ENCODE results near the gene MTG2.

Gene MTG2

DNA sequence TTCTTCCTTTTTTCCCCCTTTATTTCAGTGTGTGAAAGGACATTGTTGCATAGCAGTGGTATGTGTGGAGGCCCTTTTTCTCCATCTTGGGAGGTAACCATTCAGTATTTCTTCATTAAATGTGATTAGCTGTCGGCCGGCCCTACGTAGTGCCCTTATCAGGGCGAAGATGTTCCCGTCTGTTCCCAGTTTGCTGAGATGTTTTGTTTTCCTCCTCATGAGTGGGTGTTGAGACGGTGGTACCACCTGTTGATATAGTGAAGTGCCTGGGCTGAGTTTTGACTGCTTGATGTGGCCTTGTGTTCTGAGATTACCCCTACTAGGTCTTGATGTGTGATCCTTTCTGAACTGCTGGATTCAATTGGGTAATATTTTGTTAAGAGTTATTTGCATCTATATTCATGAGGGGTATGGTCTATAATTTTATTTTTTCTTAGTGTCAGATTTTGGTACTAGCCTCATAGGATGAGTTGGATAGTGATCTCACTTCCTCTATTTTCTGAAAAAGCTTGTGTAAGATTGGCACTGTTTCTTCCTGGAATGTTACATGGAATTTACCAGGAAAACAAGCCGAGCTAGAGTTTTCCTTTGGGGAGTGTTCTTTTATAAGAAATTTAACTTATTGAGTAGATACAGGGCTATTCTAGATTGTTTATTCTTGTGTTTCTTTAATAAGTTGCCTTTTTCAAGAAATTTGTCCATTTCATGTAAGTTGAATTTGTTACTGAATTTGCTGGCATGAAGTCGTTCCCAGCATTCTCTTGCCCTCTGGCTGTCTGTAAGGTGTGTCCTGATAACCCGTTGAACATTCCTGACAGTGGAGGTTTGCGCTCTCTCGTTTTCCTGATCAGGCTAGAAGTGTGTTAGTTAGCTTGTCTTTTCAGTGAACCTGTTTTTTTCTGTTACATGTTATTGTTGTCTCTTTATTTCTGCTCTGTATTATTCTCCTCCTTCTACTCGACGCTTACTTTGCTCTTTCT lies 4.3 kb downstream of the MTG2 start:
- DNase-seq (ENCODE audit: low spot score): no peak

DNA sequence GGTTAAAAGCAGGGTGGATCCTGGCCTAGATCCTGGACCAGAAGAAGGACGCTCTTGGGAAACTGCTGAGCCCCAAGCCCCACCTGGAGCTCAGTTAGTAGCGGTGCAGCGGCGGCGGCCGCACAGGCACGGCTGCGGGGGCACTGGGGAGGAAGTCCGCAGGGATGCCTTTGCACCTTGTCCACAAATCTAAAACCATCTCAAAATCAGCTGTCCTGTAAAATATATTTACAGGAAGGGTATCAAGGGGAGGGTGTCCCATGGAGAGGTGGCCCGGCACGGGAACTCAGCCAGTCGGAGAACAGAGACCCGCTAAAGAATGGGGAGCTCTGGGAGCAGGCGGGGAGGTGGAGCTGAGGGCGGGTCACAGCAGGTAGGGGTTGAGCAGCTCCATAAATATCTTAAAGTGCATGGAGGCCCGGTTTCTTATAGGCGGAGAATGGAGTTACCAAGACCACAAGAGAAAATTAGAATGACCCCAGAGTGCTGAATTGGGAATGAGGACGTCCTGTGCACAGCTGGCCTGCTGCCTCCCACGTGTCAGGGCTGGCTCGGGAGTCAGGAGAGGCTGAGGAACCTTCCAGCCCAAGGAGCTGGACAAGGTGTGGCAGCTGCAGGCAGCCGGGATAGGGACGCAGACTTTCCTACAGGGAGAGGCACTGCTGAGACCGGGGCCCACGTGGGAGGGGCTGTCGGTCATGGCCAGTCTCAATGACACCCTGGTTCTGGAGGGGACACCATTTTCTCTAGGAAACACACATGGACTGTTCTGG lies 8.0 kb downstream of the MTG2 start:
- DNase-seq (ENCODE audit: low spot score): no peak

DNA sequence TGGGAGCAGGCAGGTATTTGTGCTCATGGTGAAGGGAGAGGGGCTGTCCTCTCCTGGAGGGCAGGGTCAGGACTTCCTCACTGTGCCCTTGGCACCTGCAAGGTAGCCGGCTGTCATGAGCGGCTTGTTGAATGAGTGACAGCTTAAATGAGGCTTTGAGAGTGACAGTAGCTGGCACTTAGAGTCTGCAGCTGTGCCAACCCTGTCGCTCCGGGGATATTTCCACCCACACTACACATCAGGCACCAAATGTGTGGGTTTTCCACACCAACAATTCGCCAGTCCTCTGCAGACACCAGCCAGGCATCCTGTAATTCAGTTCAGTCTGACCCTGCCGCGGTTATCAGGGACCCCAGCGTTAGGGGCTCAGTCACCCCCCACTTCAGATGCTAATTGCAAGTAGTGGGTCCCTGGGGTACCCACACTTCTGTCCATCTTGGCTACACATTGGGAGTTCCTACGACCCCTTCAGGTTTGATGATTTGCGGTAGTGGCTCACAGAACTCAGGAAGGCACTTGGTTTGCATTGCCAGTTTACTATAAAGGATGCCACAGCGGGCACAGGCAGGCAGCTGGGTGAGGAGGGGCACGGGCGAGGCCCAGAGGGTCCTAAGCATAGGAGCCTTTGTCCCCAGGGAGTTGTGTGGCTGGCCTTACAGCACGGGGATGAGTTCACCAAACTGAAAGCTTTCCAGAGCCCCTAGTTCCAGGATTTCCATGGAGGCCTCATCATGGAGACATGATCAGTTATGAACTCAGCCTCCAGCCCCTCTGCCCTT lies 9.1 kb downstream of the MTG2 start:
- DNase-seq (ENCODE audit: low spot score): no peak

DNA sequence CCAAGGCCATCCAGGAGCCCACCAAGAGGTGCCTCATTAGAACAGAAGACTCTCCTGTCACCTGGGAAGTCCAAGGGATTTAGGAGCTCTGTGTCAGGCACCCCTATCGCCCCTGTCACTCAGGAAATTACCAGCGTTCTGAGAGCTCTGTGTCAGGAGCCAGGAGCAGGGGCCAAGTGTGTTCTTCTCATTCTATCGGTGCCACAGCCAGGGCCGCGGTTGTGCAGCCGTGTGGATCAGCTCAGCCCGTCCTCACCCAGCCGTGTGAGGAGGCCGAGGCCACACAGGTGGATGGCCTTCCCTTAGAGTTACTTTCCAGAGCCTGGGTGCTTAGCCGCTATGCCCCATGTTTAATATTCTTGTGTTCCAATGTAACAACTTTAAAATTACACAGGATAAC lies 9.8 kb downstream of the MTG2 start:
- DNase-seq (ENCODE audit: low spot score): no peak

DNA sequence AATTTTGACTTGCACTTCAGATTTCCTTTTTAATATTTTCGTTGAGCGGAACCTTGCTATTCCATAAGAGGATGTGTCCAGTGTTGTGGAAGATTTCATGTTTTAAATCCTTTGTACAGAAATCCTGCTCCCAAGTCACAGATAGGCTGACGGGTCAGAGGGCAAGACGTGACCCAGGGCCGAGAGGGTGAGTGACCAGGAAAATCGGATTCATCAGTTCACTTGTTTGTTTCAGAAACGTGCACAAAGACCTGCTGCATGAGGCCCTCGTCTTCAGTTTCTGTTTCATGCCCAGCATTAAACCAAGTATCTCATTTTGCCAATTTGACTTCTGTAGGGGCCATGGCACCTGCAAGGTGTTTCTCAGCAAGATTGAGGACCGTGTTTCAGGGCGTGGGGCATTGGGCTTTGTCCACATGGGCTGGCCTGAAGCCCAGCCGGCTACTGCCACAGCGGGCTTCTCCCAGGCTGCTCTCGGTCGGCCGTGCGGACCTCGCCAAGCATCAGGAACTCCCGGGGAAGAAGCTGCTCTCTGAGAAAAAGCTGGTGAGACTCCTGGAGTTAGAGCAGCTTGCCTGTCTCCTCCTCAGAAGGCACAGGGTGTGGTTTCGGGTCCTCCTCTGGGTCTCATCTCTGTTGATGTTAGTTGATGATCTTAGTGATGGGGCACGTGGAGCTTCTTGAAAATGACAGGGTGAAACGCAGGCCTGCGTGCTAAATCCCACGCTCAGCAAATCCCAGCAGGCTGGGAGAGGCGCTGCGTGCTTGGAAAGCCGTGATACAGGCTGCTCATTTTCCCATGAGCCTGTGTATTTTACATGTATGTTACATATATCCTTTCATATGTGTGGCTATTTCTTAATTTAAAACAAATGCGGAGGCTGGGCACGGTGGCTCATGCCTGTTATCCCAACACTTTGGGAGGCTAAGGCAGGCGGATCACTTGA lies 10.5 kb downstream of the MTG2 start:
- DNase-seq (ENCODE audit: low spot score): no peak

DNA sequence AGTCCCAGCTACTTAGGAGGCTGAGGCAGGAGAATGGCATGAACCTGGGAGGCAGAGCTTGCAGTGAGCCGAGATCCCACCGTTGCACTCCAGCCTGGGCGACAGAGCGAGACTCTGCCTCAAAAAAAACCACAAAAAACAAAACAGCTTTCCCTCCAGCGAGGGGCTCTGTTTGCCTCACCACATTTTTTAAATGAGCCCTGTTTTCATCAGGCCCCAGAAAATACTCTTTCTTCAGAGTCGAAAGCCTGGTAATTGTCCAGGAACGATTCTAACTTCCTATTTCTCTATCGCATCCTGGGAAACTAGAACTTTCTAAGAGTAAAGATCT lies 12.2 kb downstream of the MTG2 start:
- no peak for DNase-seq (ENCODE audit: low spot score)

DNA sequence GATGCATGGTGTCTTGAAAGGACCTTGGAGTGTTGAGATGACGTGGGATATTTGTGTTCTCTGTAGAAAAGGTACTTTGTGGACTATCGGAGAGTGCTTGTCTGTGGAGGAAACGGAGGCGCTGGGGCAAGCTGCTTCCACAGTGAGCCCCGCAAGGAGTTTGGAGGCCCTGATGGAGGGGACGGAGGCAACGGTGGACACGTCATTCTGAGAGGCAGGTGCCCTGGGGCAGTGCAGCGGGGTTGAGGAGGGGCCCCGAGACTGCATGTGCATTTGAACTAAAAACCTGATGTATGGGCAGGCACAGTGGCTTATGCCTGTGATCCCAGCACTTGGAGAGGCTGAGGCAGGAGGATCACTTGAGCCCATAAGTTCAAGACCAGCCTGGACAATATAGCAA lies 12.9 kb downstream of the MTG2 start:
- no peak for DNase-seq (ENCODE audit: low spot score)

DNA sequence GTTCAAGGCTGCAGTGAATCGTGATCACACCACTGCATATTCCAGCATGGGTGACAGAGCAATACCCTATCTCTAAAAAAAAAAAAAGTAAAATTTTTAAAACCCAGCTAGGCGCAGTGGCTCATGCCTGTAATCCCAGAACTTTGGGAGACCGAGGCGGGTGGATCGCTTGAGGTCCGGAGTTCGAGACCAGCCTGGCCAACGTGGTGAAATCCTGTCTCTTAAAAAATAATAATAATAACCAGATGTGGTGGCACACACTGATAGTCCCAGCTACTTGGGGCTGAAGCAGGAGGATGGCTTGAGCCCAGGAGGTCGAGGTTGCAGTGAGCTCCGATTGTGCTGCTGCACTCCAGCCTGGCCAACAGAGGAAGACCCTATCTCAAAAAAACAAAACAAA lies 13.5 kb downstream of the MTG2 start:
- DNase-seq (ENCODE audit: low spot score): no peak

DNA sequence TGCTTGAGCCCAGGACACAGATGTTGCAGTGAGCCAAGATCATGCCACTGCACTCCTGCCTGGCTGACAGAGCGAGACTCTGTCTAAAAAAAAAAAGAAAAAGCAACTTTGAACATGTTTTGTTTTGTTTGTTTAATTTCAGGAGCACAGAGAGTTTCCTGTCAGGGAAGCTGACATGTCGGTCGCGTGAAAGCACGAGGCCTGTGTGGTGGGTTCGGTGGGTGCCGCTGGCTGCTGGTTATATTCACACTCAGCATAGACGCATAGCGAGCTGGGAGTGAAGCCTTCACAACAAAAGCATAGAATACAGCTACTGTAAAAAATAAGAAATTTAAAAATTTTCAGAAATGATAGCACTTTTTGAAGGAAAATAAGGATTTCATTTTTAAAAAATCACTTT lies 14.5 kb downstream of the MTG2 start:
- no peak for DNase-seq (ENCODE audit: low spot score)

DNA sequence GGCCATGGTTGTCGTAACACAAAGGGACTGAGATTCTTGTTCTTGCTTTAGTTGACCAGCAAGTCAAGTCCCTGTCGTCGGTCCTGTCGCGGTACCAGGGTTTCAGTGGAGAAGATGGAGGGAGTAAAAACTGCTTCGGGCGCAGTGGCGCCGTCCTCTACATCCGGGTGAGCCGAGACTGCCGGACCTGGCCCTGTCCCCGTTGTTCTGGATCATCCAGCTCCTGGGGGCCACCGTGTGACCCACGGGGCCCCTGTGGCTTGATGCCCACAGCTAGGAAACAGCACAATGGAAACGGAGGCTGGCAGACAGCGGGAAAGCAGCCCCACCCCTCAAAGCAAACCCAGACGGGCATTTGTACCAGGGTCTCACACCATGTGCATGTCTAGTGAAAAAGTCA lies 15.0 kb downstream of the MTG2 start:
- DNase-seq (ENCODE audit: low spot score): no peak

DNA sequence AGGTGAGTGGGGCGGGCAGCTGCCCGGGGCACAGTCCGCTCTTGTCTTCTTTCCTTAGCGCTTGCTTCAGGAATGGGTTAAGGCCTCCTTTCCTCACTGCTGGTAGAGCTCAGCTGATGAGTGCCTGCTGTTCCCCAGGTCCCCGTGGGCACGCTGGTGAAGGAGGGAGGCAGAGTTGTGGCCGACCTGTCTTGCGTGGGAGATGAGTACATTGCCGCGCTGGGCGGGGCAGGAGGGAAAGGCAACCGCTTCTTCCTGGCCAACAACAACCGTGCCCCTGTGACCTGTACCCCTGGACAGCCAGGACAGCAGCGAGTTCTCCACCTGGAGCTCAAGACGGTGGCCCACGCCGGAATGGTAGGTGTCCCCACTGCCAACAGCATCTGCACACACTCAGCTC lies 15.7 kb downstream of the MTG2 start:
- no peak for DNase-seq (ENCODE audit: low spot score)

DNA sequence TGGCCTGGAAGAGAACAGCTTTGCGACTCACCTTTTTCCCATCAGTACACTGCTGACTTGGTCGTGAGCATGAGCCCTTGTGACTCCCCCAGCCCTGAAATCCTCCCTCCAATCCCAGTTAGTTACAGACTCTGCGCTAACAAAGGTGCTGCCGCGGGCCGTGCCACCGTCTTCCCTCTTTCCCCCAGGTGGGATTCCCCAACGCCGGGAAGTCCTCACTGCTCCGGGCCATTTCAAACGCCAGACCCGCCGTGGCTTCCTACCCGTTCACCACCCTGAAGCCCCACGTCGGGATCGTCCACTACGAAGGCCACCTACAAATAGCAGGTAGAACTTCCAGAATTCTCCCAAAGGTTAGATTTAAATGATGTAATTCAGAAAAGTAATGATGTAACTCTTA lies 16.1 kb downstream of the MTG2 start:
- no peak for DNase-seq (ENCODE audit: low spot score)

DNA sequence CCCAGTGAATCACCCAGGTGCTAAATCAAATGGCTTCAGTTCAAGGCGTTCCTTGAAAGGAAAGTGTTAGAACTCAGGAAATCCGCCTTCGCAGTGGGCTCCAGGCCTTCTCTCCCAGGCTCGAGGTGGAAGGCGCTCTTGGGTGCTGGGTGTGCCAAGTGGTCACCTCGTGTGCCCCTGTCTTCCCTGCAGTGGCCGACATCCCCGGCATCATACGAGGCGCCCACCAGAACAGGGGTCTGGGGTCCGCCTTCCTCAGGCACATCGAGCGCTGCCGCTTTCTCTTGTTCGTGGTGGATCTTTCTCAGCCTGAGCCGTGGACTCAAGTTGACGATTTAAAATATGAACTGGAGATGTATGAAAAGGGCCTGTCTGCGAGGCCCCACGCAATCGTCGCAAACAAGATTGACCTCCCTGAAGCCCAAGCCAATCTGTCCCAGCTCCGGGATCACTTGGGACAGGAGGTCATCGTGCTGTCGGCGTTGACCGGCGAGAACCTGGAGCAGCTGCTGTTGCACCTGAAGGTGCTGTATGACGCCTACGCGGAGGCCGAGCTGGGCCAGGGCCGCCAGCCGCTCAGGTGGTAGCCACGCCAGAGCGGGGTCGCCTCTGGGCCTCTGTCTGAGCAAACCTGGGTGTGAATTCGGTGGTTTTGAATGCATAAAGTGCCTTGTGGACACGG lies 17.8 kb downstream of the MTG2 start:
- no peak for DNase-seq (ENCODE audit: low spot score)

DNA sequence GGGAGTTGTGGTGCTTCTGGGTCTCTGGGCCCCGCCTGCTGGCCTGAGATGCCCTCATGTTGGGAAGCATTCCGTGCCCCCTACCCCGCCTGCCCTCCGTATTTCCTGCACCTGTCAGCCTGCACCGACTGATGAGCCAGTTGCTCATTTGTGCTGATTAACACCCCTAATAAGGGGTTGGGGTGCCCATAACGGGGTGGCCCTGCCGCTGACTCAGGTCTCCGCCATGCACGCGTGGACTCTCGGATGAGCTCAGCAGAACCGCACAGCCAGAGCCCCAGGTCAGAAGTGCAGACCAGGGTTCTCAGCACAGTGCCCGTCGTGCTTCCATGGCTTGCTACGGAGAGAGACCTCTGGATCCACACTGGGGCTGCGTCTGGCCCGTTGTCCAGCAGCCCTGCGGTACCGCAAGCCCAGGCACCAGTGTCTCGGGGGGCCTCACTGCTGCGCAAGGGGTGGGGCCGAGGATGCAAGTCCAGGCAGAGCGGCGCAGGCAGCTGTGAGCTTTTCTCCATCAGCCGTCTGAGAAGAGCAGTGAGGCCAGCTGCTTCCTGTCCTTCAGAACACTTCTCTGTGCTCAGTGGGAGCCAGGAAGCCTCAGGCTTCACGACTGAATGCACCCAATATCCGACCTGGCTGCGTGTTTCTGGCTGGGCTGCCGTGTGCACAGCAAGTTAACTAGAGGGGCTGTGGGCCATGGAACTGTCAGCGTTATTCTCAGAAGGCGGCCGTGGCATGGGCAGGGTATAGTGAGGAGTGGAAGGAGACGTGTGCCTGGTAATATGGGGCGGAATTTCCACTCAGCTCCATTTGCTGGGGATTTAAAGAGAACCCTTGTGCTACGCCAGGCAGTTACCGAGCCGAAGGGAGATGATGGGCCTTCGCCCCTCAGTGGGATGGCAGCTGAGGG lies 18.6 kb downstream of the MTG2 start:
- DNase-seq (ENCODE audit: low spot score): no peak

DNA sequence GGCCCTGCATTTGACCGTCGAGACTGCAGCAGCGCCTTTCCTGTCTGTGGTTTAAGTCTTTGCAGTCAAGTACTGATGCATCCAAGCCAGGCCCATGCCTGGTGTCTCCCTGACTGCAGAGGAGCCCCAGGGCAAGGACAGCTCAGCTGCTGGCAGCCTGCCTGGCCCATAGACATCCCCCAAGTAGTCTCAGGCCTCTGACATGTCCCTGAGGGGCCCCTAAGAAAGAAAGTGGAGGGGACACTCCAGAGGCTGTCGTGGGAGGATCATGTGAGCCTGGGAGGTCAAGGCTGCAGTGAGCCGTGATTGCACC lies 19.2 kb downstream of the MTG2 start:
- DNase-seq (ENCODE audit: low spot score): no peak

DNA sequence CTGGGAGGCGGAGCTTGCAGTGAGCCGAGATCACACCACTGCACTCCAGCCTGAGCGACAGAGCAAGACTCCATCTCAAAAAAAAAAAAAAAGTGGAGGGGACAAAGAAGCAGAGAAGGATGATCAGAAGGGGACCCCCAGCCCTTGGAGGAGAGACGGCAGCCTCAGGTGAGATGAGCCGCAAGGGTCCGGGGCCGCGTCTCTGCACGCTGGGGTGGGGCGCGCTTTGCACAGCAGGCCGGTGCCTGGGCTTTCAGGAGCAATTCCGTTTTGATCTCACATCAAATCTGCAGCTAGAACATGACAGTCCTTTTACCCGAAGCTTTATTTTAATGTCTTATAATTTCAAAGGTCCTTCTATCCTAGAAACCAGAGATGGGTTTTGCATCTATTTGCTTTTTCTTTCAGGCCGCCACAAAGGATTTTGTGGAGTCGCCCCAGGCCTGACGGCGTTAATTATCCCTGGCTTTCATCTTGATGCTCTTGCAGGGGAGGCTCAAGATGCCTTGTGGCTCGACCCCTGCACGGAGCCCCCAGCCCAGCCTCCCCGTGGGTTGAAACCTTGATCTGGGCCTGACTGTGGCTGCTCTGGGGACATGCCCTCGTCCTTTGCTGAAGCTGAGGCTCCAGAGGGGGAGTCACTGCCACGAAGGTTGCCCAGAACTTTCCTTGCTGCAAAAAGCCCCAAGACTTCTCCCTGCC lies 20.0 kb downstream of the MTG2 start:
- DNase-seq (ENCODE audit: low spot score): no peak

DNA sequence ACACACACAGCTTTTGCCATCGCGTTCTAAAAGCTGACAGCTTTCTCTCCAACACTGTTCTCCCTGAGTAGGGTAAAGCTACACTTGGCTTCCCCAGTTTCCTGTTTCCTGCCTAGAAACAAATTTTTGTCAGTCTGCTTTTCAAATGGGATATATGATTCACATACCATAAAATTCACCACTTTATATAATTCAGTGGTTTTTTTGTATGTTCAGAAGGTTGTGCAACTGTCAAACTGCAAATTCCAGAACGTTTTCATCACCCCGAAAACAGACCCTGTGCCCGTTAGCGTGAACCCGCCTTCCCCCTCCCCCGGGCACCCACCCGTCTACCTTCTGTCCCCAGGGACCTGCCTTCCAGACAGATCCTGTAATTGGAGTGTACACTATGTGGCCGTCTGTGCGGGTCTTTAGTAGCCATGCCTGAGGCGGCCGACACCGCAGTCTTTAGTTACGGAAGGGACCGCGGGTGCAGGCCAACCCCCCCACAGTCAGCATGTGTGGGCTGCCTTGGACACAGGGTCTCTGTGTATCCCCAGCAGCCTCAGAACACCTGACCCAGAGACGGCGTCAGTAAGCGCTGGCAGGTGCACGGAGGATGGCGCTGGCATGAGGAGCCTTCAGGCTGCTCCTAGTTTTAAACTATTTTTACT lies 20.7 kb downstream of the MTG2 start:
- DNase-seq (ENCODE audit: low spot score): no peak

DNA sequence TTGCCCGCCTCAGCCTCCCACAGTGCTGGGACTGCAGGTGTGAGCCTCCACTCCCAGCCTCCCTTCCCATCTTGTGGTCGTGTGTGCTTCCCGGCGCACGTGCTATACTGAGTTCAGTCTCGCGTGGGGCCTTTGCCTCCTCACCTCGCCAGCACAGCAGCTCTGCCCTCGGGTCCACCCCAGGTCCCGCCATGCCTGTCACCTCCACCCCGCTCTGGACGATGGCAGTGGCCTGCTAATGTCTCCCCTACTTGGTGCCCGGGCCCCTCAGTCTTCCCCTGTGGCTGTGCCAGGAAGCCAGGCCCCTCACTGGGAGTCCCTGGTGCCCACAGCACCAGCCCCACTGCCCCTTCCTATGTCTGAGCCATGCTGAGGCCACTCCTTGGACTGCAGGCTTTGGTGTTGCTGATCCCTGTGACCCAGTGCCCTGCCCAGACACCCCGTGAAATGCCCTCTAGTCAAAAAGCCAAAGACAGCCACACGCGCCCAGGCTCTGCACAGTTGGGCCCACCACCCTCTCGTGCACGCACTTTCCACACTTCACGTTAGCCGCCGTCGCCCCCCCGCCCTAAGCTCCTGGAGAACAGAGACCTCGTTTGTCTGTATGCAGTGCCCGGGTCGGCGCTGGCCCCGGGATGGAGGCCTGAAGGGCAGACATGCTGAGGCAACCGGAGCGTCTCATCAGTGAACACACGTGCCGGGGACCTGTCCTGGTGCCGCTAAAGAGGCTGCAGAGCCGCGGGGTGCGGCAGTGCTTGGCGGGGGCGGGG lies 23.0 kb downstream of the MTG2 start:
- no peak for DNase-seq (ENCODE audit: low spot score)
